Epithelial cell of esophagus (primary cell): ENCODE data around the gene PTPRR.

Experiments used
- DNase-seq: peaks from one replicate; pipeline ENCODE4 v3.0.0; 2010; ENCODE audit warnings: low read depth
- H3K4me3 ChIP-seq: 2 replicates; pipeline ENCODE4 v1.5.1; 2011; ENCODE audit warnings: mild to moderate bottlenecking, low read length, control low read depth
- CTCF ChIP-seq: IDR thresholded peaks from 2 replicates; pipeline ENCODE4 v1.5.1; 2011; ENCODE audit warnings: low read depth, mild to moderate bottlenecking, low read length, control low read depth, inconsistent platforms; ENCODE audit not compliant: insufficient read depth; ENCODE audit errors: missing control alignments

The PTPRR gene

GRCh38 chr12:70787612-70788011, 132.9 kb downstream of the PTPRR start:
- no peak for DNase-seq
- TF ChIP-seq CTCF: no peak
- no peak overlapping the region for H3K4me3 ChIP-seq

- H3K4me3 ChIP-seq: no peak overlapping the region
- TF ChIP-seq CTCF: no peak
Observed at GRCh38 chr12:70785896-70786295, 134.6 kb downstream of the PTPRR start.

GRCh38 chr12:70784042-70784668, 136.4 kb downstream of the PTPRR start:
- DNase-seq: no peak
- H3K4me3 ChIP-seq: no peak overlapping the region
- TF ChIP-seq CTCF: no peak

More at GRCh38 chr12:70785896-70786295, 134.6 kb downstream of the PTPRR start:
- DNase-seq: no peak

GRCh38 chr12:70783455-70783854, 137.1 kb downstream of the PTPRR start:
- H3K4me3 ChIP-seq: no peak overlapping the region
- DNase-seq: no peak
- TF ChIP-seq CTCF: no peak

- H3K4me3 ChIP-seq: no peak overlapping the region
- no peak for DNase-seq
- TF ChIP-seq CTCF: no peak
Observed at GRCh38 chr12:70779250-70779649, 141.3 kb downstream of the PTPRR start.

GRCh38 chr12:70774055-70774454, 146.5 kb downstream of the PTPRR start:
- peak; percentile 72 for DNase-seq

More at GRCh38 chr12:70774055-70774454, 146.5 kb downstream of the PTPRR start:
- no peak for TF ChIP-seq CTCF
- H3K4me3 ChIP-seq: no peak overlapping the region
